NCI-H526 treated with DMSO at 0.1 percent for 48 hours (cell line): ENCODE measurements around the gene ZIC5.

ENCODE experiments used
- DNase-seq: peaks from one replicate; lab custom pipeline; 2025; lab: John Stamatoyannopoulos, UW

The ZIC5 gene

DNA sequence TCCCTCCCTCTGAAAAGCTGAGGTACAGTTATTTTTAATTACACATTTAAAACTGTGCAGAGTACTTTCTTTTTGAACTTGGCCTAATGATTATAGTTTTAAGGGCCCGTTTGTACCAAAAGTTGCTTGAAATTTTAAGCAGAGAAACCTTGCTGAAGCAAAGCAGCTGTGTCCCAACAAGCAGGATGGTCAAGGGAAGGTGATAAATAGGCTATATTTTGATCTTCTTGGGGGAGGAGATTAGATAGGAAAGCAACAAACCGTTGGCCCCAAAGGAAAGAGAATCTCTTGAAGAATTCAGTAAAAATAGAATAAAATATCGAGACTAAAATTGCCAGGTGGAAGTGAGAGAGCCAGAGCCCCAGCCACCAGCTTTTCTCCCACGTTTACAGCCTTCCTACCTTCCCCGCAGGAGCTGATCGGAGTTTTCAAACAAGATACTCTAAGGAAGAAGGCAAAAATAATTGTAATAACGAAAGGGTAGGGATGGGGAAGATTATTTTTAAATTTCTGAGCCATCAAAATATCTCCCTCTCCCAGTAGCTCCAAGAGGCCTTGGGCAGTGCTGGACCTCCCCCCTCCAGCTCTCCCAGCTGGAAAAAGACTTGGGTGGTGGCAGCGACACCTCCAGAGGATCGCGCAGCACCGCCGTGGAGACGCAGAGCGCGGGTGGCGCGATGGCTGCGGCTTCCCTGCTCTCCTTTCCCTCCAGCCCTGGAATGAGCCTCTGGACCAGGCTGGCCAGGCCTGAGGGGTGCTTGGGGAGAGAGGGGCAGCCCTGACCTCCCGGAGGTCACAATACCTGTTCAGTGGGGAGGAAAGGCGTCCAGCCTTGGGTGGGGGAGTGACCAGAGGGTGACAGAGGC, 15.8 kb upstream of the ZIC5 start:
- no peak for DNase-seq

DNA sequence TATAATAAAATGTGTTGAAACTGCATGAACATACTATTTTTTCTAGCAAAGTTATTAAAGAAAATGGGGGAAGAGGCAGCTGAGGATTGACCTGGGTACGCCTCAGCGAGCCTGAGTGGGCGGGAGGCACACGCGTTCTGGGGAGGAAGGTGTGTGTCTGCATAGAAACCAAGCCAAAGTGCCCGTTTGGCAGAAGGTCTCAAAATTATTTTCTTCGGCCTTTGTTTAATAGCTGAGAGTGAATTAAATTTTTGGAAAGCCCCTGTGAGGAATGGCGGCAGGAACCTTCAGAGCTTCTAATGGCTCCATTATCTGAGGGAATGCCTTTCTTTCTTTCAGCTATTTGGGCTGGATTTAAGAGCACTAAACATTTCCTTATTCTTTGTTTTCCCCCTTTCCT, 15.2 kb upstream of the ZIC5 start:
- DNase-seq, result no peak

DNA sequence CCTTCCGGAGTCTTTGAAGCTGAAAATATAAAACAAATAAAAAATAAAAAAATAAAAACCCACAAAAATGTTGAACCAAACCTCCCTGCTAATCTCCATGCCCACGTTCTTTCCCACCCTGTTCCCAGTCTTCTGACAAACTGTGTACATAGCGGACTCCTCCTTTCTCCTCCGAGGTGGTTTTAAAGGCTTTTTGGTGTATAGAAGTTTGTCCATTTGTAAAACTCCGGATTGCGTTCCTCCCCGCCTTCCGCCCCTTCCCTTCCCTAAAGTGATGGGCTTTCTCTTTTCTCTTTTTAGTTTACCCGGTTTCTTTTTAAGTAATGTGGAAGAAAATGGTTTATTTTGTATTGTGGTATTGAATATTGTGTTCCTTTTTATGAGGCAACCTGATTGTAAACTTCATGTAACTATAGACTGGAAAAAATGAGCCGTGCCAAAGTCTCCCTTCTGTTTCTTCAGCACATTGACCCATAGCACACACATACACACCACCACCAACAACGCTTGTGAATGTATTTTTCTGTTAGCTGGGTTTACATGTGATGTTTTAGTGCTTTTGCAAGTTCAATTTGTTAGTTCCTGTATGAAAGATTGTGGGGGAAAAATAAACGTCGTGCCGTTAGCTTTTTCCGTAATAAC, 14.4 kb upstream of the ZIC5 start:
- no peak for DNase-seq

DNA sequence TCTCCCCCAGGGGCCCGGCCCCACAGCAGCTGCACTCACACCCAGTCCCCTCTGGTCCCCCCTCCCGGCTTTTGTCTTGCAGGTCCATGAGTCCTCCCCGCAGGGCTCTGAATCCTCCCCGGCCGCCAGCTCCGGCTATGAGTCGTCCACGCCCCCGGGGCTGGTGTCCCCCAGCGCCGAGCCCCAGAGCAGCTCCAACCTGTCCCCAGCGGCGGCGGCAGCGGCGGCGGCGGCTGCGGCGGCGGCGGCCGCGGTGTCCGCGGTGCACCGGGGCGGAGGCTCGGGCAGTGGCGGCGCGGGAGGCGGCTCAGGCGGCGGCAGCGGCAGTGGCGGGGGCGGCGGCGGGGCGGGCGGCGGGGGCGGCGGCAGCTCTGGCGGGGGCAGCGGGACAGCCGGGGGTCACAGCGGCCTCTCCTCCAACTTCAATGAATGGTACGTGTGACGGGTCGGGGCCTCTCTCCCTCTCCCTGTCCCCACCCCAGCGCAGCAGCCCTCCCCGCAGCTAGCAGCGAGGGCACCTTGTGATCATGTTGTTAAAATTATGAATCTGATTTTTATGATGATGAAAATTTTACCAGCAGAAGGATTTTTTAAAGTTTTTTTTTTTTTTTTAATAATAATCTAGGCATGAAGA, 13.8 kb upstream of the ZIC5 start:
- DNase-seq, result no peak

DNA sequence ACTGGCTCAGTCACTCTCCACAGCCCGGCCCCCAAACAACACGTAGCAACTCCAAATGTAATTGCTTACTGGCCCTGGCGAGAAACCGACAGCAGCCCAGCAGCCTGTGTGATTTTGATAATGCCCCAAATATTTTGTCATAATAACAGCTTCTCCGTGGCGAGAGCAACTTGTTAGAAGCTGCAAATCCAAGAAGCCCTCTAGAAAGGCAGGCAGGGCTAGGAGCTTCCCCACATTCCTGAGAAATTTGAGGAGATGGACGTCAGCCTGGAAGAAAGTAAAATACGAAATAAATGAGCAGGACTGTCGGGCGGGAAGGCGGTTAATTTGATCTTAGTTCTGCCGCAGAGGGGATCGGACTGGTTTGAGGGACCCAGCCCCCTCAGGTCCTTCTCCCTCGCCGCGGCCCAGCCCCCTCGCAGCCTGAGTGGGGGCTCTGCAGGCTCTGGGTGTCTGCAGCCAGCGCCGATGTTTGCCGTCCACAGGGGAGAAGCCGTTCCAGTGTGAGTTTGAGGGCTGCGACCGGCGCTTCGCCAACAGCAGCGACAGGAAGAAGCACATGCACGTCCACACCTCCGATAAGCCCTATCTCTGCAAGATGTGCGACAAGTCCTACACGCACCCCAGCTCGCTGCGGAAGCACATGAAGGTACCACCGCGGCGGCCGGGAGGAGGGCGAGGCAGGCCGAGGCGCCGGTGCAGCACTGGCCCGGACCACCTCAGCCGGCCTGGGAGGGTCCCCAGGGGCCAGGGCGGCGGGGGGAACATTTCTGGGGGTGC, 13.1 kb upstream of the ZIC5 start:
- peak; percentile 56 for DNase-seq

DNA sequence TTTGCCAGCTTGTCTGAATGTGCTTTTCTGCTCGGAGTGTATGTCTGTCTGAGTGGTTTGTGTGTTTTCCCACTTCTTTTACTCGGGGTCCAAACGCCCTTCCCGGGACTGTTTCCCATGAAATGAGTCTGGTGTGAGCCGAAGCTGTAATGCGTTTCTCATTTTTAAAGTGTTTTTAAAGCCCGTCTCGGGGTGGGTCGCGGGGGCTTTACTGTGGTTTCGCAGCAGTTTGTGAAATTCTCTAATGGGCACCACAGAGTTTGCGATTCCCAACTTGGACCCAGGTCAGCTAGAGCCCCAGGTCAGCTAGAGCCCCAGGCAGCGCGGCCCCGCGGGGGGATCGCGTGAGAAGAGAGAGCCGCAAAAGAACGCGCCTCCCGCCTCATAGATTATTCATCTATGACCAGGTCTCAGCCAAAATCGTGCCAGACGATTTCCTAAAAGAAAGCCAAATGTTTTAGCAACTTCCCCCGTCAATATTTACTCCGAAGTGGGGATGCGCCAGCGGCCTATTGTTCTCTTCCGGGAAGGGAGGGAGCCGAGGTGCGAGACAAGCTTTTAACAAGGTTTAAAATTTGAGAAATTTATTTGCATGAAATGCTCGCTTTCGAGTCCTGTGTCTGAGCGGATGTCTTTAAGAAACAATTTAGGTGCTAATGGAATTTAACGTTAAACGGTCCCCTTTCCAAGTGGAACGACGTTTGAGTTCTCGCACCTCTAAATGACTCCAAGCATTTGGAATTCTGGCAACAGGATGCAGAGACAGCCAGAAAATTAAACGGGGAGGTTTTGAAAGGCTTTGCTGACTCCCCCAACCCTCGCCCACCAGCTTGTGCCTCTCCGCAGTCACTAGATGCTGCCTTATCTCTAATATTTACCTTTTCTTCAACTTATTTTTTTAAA, 12.2 kb upstream of the ZIC5 start:
- no peak for DNase-seq

DNA sequence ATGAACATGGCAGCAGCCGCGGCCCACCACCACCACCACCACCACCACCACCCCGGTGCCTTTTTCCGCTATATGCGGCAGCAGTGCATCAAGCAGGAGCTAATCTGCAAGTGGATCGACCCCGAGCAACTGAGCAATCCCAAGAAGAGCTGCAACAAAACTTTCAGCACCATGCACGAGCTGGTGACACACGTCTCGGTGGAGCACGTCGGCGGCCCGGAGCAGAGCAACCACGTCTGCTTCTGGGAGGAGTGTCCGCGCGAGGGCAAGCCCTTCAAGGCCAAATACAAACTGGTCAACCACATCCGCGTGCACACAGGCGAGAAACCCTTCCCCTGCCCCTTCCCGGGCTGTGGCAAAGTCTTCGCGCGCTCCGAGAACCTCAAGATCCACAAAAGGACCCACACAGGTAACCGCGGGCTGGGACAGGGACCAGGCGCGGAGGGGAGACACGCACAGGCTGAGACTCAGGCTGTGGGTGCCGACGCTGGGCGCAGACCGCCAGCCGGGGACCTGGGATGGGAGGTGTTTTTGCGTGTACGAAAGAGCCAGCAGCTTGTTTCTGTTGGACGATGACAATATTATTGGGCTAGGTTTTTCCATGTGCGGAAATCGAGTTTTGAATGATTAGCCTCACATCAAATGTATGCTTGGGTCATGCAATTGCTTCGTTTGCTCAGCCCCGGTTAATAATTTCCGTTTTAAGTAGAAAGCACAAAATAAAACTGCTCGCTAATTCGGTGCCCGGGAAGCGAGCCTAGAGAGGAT, 11.3 kb upstream of the ZIC5 start:
- DNase-seq, result no peak

DNA sequence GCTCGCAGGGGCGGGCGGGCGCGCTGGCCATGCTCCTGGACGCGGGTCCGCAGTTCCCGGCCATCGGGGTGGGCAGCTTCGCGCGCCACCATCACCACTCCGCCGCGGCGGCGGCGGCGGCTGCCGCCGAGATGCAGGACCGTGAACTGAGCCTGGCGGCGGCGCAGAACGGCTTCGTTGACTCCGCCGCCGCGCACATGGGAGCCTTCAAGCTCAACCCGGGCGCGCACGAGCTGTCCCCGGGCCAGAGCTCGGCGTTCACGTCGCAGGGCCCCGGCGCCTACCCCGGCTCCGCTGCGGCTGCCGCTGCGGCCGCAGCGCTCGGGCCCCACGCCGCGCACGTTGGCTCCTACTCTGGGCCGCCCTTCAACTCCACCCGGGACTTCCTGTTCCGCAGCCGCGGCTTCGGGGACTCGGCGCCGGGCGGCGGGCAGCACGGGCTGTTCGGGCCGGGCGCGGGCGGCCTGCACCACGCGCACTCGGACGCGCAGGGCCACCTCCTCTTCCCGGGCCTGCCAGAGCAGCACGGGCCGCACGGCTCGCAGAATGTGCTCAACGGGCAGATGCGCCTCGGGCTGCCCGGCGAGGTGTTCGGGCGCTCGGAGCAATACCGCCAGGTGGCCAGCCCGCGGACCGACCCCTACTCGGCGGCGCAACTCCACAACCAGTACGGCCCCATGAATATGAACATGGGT, 10.6 kb upstream of the ZIC5 start:
- peak; percentile 44 for DNase-seq

GRCh38 chr13:99981735-99982035, 10.1 kb upstream of the ZIC5 start, which contains the start of gene ZIC2:
ZIC2 (plus strand) TSS chr13:99981784; CDS start chr13:99982065, 281 bp downstream.
- no peak for DNase-seq

GRCh38 chr13:99980824-99981734, 9.5 kb upstream of the ZIC5 start:
- peak; percentile 56 for DNase-seq

DNA sequence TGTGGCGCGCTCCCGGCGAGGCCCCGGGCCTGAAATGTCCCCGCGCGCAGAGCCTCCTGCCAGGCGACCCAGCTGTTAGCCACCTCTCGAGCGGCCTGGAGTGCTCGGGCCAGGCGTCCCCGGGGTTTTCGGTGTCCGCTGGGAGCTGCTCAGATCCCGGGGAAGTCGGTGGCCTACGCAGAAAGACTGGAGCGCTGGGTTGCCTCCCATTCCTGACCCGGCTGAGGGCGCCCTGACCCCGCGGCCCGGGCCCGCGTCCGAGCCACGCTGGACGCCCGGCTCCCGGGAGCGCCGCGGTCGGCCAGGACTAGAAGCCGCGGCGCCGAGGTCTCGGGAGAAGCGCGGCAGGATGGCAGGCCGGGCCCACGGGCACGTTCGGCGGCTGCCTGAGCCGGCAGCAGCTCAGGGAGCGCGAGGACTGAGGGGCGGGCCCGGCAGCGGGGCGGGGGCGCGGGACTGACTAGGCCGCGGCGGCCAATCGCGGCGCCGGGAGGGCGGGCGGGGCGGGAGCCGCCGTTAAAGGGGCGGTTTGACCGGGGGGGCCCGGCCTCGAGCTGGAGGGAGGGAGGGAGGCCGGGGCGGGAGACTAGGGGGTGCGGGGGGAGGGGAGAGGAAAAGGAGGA, 8.7 kb upstream of the ZIC5 start:
- DNase-seq, result peak; percentile 51

DNA sequence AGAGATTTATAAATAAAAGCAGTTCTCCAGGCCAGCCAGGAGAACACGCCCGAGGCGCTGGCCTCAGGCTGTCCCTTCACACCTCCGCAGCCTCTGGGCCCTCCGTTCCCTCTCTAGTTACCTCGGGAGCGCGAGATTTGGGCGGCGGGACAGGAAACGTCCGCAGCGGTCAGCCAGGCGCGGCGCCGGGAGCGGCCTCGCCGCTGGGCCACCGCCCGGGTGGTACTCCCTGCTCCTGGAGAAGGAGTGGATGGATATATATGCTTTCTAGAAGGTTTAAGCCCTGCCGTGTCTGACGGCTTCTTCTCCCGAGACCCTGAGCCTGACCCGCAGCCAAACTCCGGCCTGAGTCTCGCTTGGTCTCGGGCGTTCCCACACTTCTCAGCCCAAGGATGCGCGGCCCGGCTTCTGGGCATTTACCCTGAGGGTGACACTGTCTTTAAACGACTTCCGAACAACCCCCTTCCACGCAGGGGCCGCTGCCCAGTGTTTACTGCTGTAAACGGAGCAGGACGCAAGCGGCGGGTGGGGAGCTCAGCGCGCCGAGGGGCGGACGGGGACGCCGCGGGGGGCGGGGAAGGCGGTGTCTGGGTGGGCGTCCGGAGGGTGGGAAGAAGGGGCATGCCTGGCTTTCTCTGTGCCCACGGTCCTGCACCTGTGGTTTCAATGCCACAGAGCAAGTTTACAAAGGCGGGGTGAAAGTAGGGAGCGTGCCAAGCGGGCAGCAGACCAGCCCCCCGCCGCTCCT, 8.1 kb upstream of the ZIC5 start:
- DNase-seq, result no peak

DNA sequence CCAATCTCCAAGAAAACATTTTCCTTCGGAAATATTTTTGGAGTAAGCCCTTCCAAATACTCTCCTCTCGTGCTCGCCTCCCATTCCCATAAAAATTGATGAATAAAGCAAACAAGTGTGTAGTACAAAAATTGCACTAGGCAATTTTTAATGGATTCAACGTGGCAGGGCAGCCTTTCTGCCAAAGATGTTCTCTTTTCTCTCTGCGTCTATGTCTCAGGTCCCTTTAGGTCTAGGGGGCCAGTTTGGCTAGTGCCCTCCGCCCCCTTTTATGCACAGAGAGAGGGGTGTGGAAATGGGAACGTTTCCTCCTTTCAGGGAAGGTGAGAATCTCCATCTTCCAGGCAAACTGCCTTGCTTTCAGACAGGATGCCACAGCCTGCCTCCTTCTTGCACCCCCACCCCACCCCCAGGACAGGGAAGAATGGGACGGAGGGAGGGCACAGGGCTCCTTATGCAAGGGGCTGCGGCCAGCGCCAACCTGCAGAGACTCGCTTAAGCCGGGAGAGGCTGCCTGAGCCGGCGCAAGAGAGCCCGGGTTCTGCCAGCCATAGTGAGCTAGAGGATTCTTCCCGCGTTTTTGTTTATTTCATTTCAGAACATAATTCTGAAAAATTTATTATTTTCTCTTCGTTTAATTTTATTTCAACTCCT, 7.4 kb upstream of the ZIC5 start:
- DNase-seq, result peak; percentile 29

DNA sequence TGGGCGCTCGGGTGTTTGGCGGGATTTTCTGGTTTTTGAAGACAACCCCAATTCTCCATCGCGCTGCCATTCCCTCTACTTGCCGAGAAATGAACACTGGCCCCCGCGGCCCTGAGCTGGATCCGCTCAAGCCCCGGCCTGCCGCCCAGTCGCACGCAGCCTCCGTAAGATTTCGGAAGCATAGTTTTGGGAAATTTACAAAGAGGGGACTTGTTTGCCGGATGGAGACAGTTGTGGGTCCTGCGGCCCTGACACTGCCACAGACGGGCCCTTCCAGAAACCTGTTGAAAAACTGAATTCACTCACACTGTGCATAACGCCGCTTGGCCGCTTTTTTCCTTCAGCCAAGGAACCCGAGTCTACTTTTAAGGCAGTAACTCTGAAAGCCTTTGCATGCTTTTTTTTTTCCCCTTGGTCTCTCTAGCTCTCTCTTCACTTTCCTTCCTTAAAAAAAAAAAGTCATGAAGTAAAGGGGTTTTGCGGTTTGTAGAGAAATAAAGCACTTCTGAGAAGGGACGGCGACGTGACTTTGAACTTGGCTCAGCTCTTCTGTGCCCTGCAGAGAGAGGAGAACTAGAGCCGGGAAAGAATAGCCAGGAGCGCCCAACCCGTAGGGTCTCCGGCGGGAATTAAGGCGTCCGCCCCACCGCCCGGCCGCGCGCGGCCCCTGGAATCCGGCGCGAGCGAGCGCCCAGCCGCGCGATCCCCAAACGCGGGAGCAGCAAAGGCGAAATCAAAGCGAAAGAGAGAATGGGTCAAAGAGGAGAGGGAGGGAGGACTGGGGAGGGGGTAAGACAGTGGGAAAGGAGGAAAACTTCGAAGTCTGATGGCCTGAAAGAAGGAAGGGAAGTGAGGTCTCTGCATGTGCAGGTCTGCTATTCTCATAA, 6.6 kb upstream of the ZIC5 start:
- no peak for DNase-seq

GRCh38 chr13:99977334-99977911, 5.9 kb upstream of the ZIC5 start:
- no peak for DNase-seq

DNA sequence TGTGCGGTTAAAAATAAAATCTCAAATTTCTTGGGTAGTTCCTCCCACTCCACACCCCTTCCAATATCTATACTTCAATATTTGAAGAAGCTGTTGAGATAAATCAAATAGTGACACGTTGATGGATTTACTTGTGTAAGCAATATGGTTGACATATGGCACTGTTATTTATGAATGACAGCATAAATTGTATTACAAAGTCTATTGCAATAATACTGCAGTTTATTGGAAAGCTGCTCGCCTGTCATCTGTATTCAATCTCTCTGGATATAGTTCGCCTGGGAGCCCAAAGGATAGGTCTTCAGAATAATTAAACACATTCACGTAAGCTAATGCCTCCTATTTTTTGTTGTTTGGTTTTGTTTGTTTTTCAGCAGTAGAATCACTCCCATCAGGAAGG, 5.0 kb upstream of the ZIC5 start:
- DNase-seq, result no peak
